GM12878 (cell line): ENCODE results near the gene TRERF1. TPM values are rescaled to one million over a fixed set of nuclear protein-coding genes. Genes with fewer than 3 reads are reported as not detected.

Experiments used
- ATAC-seq: fragments of 200-7000 bp; cut with Tn5 transposase; 3 replicates; pipeline ENCODE4 v1.9.1; 2020; ENCODE audit warnings: mild to moderate bottlenecking, moderate library complexity
- BruUV-seq: library from RNA; stranded (reverse); fragments of 400-500 nt; replicated peaks from 2 replicates; lab custom pipeline; 2021; lab: Mats Ljungman, UMichigan
- CTCF ChIA-PET: fragments of 300-600 bp; sonication (Branson Sonifier 250); formaldehyde crosslinking; extraction: SDS; loops from one replicate; lab custom pipeline; 2021; ENCODE audit warnings: inconsistent platforms; lab: Yijun Ruan, JAX
- POLR2A ChIA-PET: fragments of 350-600 bp; formaldehyde crosslinking; extraction: SDS; loops from one replicate; lab custom pipeline; 2021; ENCODE audit warnings: inconsistent platforms; lab: Charles Lee
- RAD21 ChIA-PET: fragments of 300-600 bp; sonication (Branson Sonifier 250); formaldehyde crosslinking; loops from one replicate; lab custom pipeline; 2023; ENCODE audit warnings: antibody characterized with exemption; ENCODE audit not compliant: unreplicated experiment; lab: Charles Lee
- SMC1A ChIA-PET: fragments of 300-600 bp; sonication (Branson Sonifier 250); formaldehyde crosslinking; loops from one replicate; lab custom pipeline; 2023; ENCODE audit not compliant: unreplicated experiment, uncharacterized antibody; lab: Charles Lee
- DNase-seq: peaks from one replicate; pipeline ENCODE4 v3.0.0-alpha.2; 2011; ENCODE audit warnings: low read depth, low spot score
- FAIRE-seq: peaks from 3 replicates; lab custom pipeline; 2011; peaks lifted over from hg19 to GRCh38; lab: Jason Lieb, UNC
- H2AFZ ChIP-seq: 2 replicates; pipeline ENCODE4 v1.6.0; 2011; ENCODE audit warnings: low read depth, low read length, control low read depth; ENCODE audit not compliant: control insufficient read depth
- H3K27ac ChIP-seq: 2 replicates; pipeline ENCODE4 v1.5.1; 2011; ENCODE audit warnings: control low read depth; ENCODE audit not compliant: control insufficient read depth, insufficient read depth
- H3K27me3 ChIP-seq, 2 experiments: replicated peaks in 1 of 2; 2 replicates each; pipeline versions ENCODE4 v1.6.0 to v1.6.1; 2011; ENCODE audit warnings: low read length in 1 of 2; ENCODE audit not compliant: control insufficient read depth in 2 of 2, insufficient read depth in 2 of 2
- H3K36me3 ChIP-seq, 2 experiments: 2 replicates each; pipeline ENCODE4 v1.5.1; 2011; ENCODE audit warnings: low read length in 1 of 2; ENCODE audit not compliant: control insufficient read depth in 2 of 2, insufficient read depth in 2 of 2
- H3K4me1 ChIP-seq: 2 replicates; pipeline ENCODE4 v1.6.1; 2011; ENCODE audit warnings: mild to moderate bottlenecking, low read length, moderate library complexity, mixed read lengths; ENCODE audit not compliant: control insufficient read depth, insufficient read depth
- H3K4me2 ChIP-seq: 2 replicates; pipeline ENCODE4 v1.6.0; 2011; ENCODE audit warnings: control low read depth; ENCODE audit not compliant: control insufficient read depth, insufficient read depth
- H3K4me3 ChIP-seq: fragments of 200-600 bp; sonication (generic); 2 replicates; pipeline ENCODE4 v1.5.1; 2016
- H3K79me2 ChIP-seq: 2 replicates; pipeline ENCODE4 v1.6.0; 2011; ENCODE audit warnings: low read length; ENCODE audit not compliant: control insufficient read depth, insufficient read depth
- H3K9ac ChIP-seq: 2 replicates; pipeline ENCODE4 v1.8.0; 2011; ENCODE audit warnings: low read length, control low read depth, mixed read lengths; ENCODE audit not compliant: control insufficient read depth, insufficient read depth
- H3K9me3 ChIP-seq: replicated peaks from 3 replicates; pipeline ENCODE4 v1.5.1; 2011; ENCODE audit warnings: mild to moderate bottlenecking, low read length; ENCODE audit not compliant: control insufficient read depth, insufficient read depth
- H4K20me1 ChIP-seq: 2 replicates; pipeline ENCODE4 v1.6.0; 2011; ENCODE audit not compliant: control insufficient read depth, insufficient read depth
- CUX1 ChIP-seq: IDR thresholded peaks from 2 replicates; pipeline ENCODE4 v1.6.1; 2012; ENCODE audit warnings: improper control_type of control experiment, low read depth, low read length; ENCODE audit not compliant: insufficient replicate concordance
- HCFC1 ChIP-seq: fragments of 150-350 bp; IDR thresholded peaks from 2 replicates; pipeline ENCODE4 v1.6.1; 2014; ENCODE audit warnings: low read length
- IRF4 ChIP-seq: IDR thresholded peaks from 2 replicates; pipeline ENCODE4 v1.6.1; 2011; ENCODE audit warnings: low read depth, low read length
- MTA3 ChIP-seq: IDR thresholded peaks from 2 replicates; pipeline ENCODE4 v1.6.1; 2012; ENCODE audit warnings: low read length, inconsistent platforms, borderline replicate concordance
- NR2F1 ChIP-seq: fragments of 450-650 bp; conservative IDR thresholded peaks from 2 replicates; pipeline ENCODE4 v1.6.1; 2017; ENCODE audit warnings: mild to moderate bottlenecking
- PML ChIP-seq: IDR thresholded peaks from 2 replicates; pipeline ENCODE4 v1.6.1; 2012; ENCODE audit warnings: low read length, inconsistent platforms
- SMAD5 ChIP-seq: IDR thresholded peaks from 2 replicates; pipeline ENCODE4 v1.6.1; 2016; ENCODE audit warnings: antibody characterized with exemption, low read depth
- ZNF274 ChIP-seq: IDR thresholded peaks from one replicate; pipeline ENCODE4 v1.8.0; 2011; ENCODE audit not compliant: insufficient read length, insufficient read depth
- ZNF384 ChIP-seq: IDR thresholded peaks from 2 replicates; pipeline ENCODE4 v1.6.1; 2012; ENCODE audit warnings: low read depth, mild to moderate bottlenecking, low read length, improper control_type of control experiment, borderline replicate concordance
- WGBS: methylation state at CpG from one replicate; pipeline ENCODE4 v1.1.6; 2016; ENCODE audit warnings: low lambda C conversion rate; ENCODE audit not compliant: insufficient replicate concordance, insufficient coverage; ENCODE audit errors: missing lambda C conversion rate; 5-methylcytosine and 5-hydroxymethylcytosine counted together
- in situ Hi-C: fragments of 300-500 bp; cut with MboI; formaldehyde crosslinking; loops from 9 replicates; pipeline ENCODE4 v1.14.3; 2018; ENCODE audit warnings: mixed read lengths
- intact Hi-C: fragments of 100-400 bp; cut with micrococcal nuclease; formaldehyde crosslinking; loops from one replicate; pipeline ENCODE4 v1.14.2; 2022; ENCODE audit not compliant: unreplicated experiment
- polyA plus RNA-seq, 11 experiments: library from polyadenylated mRNA; depleted of rRNA in 4 of 11; unstranded in 6 of 11; stranded (reverse) in 5 of 11; fragments of >200 nt; fragmentation: Nextera tagmentation in 4 of 11; fragmentation: Illumina TruSeq in 1 of 11; extraction: Ambion mirVana in 4 of 11; extraction: Trizol in 1 of 11; gene quantifications; 1 replicate in 1 of 11; 2 replicates in 10 of 11; pipeline versions ENCODE4 v1.2.1 to v1.2.3, GENCODE V29; 2011 to 2016; ENCODE audit warnings: inconsistent platforms in 2 of 11, missing spikeins in 2 of 11, low read depth in 1 of 11
- total RNA-seq, 4 experiments: library from RNA; depleted of rRNA in 3 of 4; stranded (reverse); fragments of >200 nt in 3 of 4; fragmentation: Illumina TruSeq in 1 of 4; extraction: Trizol in 1 of 4; gene quantifications; 2 replicates each; pipeline versions ENCODE4 v1.2.1 to v1.2.3, GENCODE V29; 2013 to 2021
- TF ChIP-seq, protein P1 (sequence below): fragments of 450-650 bp; IDR thresholded peaks from 2 replicates; pipeline ENCODE4 v1.6.1; 2018; ENCODE audit warnings: mild to moderate bottlenecking, low read depth, moderate library complexity; ENCODE audit not compliant: partially characterized antibody
- TF ChIP-seq, protein P2 (sequence below): fragments of 450-650 bp; conservative IDR thresholded peaks from 2 replicates; pipeline ENCODE4 v1.6.1; 2017; ENCODE audit warnings: mild to moderate bottlenecking, moderate library complexity

Gene TRERF1
- total and polyA plus RNA-seq, 10 of the 15 experiments (the other 5 are each of a cell fraction or from before 2014, with no cell fraction given), result 2.2 to 19.4 (median 7.2) TPM

DNA sequence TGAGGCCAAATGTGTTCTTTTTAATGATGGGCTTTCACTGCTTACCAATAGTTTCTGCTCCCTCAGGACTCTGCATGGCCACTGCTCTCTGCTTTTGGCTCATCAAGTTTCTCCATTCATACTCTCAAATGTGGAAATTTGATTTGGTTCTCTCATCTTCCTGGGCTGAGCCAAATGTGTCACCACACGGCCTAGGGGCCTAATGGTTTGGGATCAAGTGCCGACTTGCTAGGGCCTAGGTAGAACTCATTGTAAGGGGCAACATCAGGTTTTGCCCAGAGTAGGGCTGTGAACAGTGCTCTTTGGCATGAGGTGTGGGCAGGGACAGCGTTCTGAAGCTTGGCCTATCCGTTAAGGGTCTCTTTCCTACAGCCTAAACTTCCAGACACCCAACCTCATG lies 230.2 kb downstream of the TRERF1 start:
- no peak overlapping the region for H2AFZ ChIP-seq
- POLR2A ChIA-PET, result interaction anchor here (1.6 kb wide), 1 partner anchor 29 kb away, joined by 3 read pairs; no protein-coding TSS in a partner anchor
- H3K27ac ChIP-seq, result no peak overlapping the region
- WGBS, result 78% methylated on average over 4 of the region's 4 CpGs
- RAD21 ChIA-PET, result no interaction called here
- CTCF ChIA-PET, result interaction anchor here (0.8 kb wide), 1 partner anchor 326 kb away, joined by 3 read pairs; no protein-coding TSS in a partner anchor
- no peaks in the 10 kb centered on the region for H3K36me3 ChIP-seq
- no peaks in the 10 kb centered on the region for H3K9me3 ChIP-seq
- no peak overlapping the region for H3K4me3 ChIP-seq
- intact Hi-C loops (no loop called here), in situ Hi-C loops (no loop called here)
- no peak overlapping the region for H3K9ac ChIP-seq
- H3K4me1 ChIP-seq, result peaks cover under 1% of the 10 kb centered on the region; the same call in 1 of the 2 replicates
- no peak for FAIRE-seq
- SMC1A ChIA-PET, result interaction anchor here (1.5 kb wide), 1 partner anchor 284 kb away, joined by 3 read pairs; no protein-coding TSS in a partner anchor
- H3K27me3 ChIP-seq, result no peaks in the 10 kb centered on the region
- peaks cover 11% of the 10 kb centered on the region for H3K79me2 ChIP-seq
- no peak overlapping the region for H3K4me2 ChIP-seq
- no peaks in the 10 kb centered on the region for H4K20me1 ChIP-seq
- no TSS peak for BruUV-seq
- no peak for ATAC-seq
- DNase-seq, result no peak
- TF ChIP-seq ZNF384 (no peak), MTA3 (no peak), CUX1 (no peak), SMAD5 (no peak), IRF4 (no peak), HCFC1 (no peak), ZNF274 (no peak), NR2F1 (no peak), PML (no peak)
- TF ChIP-seq, protein P1, sequence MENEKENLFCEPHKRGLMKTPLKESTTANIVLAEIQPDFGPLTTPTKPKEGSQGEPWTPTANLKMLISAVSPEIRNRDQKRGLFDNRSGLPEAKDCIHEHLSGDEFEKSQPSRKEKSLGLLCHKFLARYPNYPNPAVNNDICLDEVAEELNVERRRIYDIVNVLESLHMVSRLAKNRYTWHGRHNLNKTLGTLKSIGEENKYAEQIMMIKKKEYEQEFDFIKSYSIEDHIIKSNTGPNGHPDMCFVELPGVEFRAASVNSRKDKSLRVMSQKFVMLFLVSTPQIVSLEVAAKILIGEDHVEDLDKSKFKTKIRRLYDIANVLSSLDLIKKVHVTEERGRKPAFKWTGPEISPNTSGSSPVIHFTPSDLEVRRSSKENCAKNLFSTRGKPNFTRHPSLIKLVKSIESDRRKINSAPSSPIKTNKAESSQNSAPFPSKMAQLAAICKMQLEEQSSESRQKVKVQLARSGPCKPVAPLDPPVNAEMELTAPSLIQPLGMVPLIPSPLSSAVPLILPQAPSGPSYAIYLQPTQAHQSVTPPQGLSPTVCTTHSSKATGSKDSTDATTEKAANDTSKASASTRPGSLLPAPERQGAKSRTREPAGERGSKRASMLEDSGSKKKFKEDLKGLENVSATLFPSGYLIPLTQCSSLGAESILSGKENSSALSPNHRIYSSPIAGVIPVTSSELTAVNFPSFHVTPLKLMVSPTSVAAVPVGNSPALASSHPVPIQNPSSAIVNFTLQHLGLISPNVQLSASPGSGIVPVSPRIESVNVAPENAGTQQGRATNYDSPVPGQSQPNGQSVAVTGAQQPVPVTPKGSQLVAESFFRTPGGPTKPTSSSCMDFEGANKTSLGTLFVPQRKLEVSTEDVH, result no peak
- TF ChIP-seq, protein P2, sequence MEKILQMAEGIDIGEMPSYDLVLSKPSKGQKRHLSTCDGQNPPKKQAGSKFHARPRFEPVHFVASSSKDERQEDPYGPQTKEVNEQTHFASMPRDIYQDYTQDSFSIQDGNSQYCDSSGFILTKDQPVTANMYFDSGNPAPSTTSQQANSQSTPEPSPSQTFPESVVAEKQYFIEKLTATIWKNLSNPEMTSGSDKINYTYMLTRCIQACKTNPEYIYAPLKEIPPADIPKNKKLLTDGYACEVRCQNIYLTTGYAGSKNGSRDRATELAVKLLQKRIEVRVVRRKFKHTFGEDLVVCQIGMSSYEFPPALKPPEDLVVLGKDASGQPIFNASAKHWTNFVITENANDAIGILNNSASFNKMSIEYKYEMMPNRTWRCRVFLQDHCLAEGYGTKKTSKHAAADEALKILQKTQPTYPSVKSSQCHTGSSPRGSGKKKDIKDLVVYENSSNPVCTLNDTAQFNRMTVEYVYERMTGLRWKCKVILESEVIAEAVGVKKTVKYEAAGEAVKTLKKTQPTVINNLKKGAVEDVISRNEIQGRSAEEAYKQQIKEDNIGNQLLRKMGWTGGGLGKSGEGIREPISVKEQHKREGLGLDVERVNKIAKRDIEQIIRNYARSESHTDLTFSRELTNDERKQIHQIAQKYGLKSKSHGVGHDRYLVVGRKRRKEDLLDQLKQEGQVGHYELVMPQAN, result no peak
